ENCODE results near the gene USF3. TPM values are rescaled to one million over a fixed set of nuclear protein-coding genes. Genes with fewer than 3 reads are reported as not detected.

Gene USF3
- total RNA-seq, 4 donors from 2014 or later = 19.7 to 37.7 (median 27.2) TPM

- ATAC-seq (ENCODE audit: low FRiP score) = no peak
- TF ChIP-seq CTCF (IDR thresholded peaks at IDR 0.05) = no peak
- DNase-seq (ENCODE audit: low spot score) = no peak
Measured at GRCh38 chr3:113659101-113659541, 37.3 kb downstream of the USF3 start.

- no peak for TF ChIP-seq CTCF (IDR thresholded peaks at IDR 0.05)
- DNase-seq (ENCODE audit: low spot score) (no peak), ATAC-seq (ENCODE audit: low FRiP score) (no peak)
Measured at GRCh38 chr3:113658107-113658506, 38.3 kb downstream of the USF3 start.

GRCh38 chr3:113654851-113655250, 41.6 kb downstream of the USF3 start:
- no peak for DNase-seq (ENCODE audit: low spot score)
- TF ChIP-seq CTCF (IDR thresholded peaks at IDR 0.05) = no peak
- ATAC-seq (ENCODE audit: low FRiP score) = no peak

GRCh38 chr3:113654310-113654709, 42.1 kb downstream of the USF3 start:
- TF ChIP-seq CTCF (IDR thresholded peaks at IDR 0.05) = no peak
- no peak for ATAC-seq (ENCODE audit: low FRiP score)
- no peak for DNase-seq (ENCODE audit: low spot score)

- ATAC-seq (ENCODE audit: low FRiP score) (no peak), DNase-seq (ENCODE audit: low spot score) (no peak)
- TF ChIP-seq CTCF (IDR thresholded peaks at IDR 0.05) = no peak
Measured at GRCh38 chr3:113649174-113649845, 47.1 kb downstream of the USF3 start.

GRCh38 chr3:113648524-113648923, 47.9 kb downstream of the USF3 start:
- DNase-seq (ENCODE audit: low spot score) (no peak), ATAC-seq (ENCODE audit: low FRiP score) (no peak)
- no peak for TF ChIP-seq CTCF (IDR thresholded peaks at IDR 0.05)

- no peak for ATAC-seq (ENCODE audit: low FRiP score)
- TF ChIP-seq CTCF (IDR thresholded peaks at IDR 0.05) = no peak
- no peak for DNase-seq (ENCODE audit: low spot score)
Measured at GRCh38 chr3:113643583-113643982, 52.9 kb downstream of the USF3 start.
